Measurements from ENCODE around the gene CRYL1. TPM values are rescaled to one million over a fixed set of nuclear protein-coding genes. Genes with fewer than 3 reads are reported as not detected.

CRYL1 gene
- total RNA-seq, 1 experiment from 2014 or later: 13.5 TPM

DNA sequence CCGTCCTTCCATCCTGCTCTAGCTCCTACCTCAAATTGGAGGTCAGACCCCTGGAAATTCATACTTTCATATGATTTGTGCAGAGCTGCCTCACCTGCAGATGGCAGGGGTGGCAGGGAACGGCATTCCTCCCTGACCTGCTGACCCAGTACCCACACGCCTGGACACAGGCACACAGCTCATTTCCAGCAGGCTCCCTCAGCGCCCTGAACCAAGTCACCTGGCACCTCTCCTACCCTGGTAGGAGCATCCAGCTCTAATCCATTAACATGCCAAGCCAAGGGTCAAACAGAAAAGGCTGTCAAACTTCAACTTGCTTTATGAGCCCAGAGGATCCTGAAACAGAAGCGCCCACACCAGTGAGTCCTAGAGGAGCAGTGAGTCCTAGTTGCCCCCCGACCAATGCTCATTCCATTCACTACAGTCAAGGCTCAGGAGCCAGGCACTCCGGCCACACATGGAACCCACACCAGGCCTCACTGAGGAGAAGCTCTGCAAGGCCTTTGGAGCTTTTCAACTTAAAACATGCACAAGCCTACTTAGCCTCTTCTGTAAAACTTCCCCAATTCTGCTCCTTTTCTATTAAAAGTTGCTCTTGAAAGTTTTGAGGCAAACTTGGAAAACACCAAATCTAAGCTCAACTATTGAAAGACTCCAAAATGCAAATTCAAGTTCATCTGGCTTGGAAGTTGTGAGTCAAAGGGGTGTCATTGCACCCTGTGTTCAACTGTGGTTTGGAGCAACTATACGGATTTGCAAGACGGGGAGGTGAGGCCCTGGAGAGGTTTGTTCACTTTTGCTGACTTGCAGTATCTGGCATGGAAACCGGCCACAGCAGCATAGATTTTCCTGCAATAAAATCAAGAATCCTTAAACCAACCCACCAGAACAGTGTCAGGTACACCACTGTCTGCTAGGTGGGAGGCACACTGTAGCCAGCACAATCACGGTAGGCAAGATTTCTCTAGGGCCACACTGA is 96.7 kb downstream of the CRYL1 start:
- no peak for DNase-seq (ENCODE audit: low read depth)

DNA sequence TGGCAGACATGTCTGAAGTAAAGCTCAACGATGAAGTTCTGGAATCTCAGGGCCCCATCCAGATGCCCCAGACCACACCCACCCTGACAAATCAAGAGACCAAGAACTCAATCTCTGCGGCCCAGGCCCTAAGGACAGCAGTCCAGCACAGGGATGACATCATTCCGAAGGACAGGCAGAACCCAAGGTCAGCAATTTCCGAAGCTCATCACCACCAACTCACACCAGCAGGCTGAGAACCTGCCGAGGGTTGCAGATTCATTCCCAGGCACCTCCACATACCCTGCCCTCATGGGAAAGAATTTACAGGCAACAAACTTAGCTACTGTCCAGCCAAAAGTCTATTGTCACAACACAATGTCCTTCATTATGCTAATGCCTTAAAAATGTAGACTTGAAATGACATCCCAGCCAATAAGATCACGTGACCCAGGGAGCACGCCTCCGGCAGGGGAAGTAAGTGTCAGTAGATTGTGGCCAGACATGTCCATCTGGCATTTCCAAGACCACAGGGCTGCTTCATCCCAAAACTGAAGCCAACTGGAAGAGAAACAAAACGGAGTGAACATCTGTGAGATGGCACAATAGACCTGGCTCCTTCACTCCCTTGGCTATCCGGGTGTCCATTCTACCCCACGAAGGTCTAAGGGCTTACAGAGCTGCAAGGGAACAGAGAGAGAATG is 98.8 kb downstream of the CRYL1 start:
- DNase-seq (ENCODE audit: low read depth): no peak

- DNase-seq (ENCODE audit: low read depth): no peak
Observed at GRCh38 chr13:20425819-20426219, 99.8 kb downstream of the CRYL1 start.

- no peak for DNase-seq (ENCODE audit: low read depth)
Observed at GRCh38 chr13:20424949-20425348, 100.7 kb downstream of the CRYL1 start.

- no peak for DNase-seq (ENCODE audit: low read depth)
Observed at GRCh38 chr13:20424559-20424852, 101.2 kb downstream of the CRYL1 start.

DNA sequence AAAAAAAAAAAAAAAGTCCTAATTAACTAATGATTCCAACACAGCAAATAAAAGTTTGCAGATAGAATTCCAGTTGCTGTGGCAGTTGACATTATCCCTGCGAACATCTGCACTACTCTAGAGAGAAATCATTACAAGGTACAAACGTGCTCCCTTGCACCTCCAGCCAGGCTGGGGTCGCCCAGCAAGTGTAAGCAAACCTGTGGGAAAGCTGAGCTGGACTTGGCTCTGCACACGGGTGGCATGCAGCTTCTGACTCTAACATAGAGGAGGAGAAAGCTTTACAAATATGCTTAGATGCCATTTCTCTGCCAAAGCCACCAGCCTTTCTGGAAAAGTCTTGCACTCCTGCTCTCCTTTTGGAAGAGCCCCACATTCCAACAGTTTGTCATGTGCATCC is 103.3 kb downstream of the CRYL1 start:
- no peak for DNase-seq (ENCODE audit: low read depth)

GRCh38 chr13:20420938-20421337 is 104.7 kb downstream of the CRYL1 start:
- DNase-seq (ENCODE audit: low read depth): no peak

- no peak for DNase-seq (ENCODE audit: low read depth)
Observed at GRCh38 chr13:20418953-20419352, 106.7 kb downstream of the CRYL1 start.

GRCh38 chr13:20416223-20416745 is 109.4 kb downstream of the CRYL1 start:
- DNase-seq (ENCODE audit: low read depth): no peak

DNA sequence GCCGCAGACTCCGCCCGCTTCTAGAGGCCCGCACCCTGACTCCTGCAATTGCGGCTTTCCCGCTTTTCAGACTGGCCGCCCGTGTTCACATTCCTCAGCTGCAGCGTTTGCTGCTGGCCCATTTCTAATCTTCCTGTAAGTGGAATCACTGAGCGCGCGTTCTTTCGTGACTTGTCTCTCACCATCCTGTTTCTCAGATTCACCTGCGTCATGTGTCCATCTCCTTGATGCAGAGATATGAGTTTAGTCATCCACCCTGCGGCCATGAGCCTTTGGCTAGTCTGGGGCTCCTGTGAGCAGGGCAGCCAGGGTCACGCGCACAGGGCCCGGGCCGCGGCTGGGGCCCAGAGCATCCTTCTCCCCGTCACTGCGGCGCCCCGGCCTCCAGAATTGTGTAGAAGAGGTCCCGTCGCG is 110.0 kb downstream of the CRYL1 start:
- DNase-seq (ENCODE audit: low read depth): no peak

DNA sequence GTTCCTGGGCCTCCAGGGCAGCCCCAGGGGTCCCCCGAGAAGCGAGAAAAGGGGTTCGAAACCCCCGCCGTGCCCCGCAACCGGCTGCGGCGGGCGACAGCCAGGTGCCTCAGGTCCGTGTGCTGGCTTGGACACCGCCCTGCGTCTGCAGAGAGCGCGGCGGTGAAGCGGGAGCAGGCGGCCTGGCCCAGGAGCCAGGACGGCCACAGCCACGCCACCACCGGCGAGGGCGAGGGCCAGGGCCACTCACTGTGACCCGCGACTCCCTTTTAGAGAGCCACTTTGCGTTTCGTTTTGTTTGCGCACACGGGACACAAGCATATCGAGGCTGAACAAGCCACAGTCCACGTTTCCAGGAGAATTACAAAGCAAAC is 110.4 kb downstream of the CRYL1 start:
- no peak for DNase-seq (ENCODE audit: low read depth)

DNA sequence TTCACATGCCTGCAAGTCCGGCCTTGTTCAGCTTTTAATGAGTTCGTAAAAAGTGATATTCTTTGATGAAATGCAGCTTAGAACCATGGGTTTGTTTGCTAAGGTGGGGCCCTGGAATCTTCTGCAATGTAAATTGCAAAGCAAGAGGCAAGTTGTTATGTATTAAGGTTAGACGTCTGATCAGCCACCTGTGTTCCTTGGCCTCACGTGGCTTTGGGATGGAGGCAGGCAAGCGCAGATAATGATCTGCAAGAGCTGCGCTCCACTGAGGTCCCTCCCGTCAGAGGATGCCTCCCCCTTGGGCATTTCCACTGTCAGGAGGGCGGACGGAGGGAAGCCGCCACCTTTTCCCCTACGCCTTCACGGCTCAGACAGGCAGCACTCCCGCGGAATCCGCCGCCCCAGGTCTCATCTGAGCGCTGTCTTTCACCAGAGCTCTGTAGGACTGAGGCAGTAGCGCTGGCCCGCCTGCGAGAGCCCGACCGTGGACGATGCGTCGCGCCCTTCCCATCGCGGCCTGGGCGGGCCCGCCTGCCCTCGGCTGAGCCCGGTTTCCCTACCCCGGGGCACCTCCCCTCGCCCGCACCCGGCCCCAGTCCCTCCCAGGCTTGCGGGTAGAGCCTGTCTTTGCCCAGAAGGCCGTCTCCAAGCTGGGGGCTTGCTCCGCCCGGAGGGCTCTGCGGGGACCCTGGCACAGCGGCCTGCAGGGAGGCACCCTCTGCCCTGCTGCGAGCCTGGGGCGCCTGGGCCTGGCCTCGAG is 110.9 kb downstream of the CRYL1 start:
- no peak for DNase-seq (ENCODE audit: low read depth)

DNA sequence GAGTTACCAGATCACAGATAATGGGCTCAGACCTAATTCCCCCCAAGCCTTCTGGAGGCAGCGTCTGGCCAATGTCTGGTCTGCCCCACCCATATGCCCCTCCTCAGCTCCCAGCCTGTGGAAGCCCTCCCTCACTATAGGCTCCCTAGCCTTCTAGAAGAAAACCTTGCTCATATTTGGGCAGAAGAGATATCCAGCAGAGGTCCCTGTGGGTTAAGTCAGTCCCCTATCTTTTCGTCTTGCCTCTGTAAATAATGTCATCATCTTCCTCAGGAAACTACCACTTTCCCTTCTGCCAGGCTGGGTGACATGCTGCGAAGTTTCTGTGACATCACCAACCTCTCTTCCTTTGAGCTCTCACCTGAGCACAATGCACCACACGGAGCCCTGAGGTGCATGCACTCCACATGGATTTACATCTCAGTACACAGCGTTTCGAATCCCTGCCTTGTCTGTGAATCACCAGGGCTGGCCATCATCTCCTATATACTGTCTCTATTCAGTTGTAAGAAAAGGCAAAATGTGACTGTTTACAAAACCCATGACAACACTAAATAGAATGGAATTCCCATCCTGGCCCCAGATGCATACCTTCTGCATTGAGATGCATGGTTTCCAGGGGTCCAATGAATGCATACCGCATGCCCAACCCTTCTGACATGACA is 112.8 kb downstream of the CRYL1 start:
- no peak for DNase-seq (ENCODE audit: low read depth)

DNA sequence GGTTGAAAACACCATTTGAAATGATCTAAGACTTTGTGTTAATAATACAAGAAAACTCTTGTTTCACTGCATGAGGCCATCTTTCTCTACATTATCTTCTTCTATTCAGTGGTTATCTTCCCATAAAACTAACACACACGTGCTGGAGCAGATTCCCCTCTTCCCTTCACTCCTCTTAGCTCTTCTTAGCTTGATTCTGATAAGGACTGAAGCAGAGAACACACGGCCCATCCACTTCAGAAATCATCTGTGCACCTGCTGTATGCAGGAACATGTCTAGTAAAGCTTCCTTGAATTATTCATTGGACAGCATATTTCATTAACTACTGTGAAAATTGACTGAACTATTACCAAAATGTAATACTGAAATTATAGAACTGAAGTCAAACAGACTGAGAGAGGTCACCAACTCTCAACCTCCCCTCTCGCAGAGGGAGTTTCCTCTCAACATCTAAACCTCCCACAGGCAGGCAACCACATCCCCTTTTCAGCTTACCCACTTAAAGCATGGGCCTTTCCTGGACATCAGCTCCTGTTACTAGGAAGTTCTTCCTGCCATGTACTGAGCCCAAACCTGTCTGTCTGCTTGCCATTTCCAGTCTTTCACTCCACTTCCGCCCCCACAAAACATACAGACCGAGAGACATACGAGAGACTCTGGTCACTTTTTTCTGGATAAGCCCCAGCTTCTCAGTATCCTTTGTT is 113.9 kb downstream of the CRYL1 start:
- DNase-seq (ENCODE audit: low read depth): no peak

- no peak for DNase-seq (ENCODE audit: low read depth)
Observed at GRCh38 chr13:20410726-20411125, 114.9 kb downstream of the CRYL1 start.

DNA sequence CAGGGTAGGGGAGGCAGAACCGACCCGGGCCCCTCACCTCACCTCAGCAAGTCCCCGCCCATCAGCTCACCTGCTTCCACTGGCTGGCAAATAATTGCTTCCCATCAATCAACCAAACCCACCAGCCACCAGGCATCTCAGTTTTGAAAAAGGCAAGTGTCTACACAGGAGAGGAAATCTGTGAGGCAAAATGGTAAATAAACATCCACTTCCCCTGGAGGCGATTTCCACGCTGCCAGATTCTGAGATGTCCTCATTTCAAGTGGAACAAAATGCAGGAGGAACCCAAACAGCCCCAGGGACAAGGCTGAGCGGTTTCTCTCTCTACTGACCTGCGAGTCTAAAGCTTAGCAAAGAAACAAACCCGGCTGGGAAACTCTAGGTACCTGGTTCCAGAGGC is 117.5 kb downstream of the CRYL1 start:
- DNase-seq (ENCODE audit: low read depth): no peak

- DNase-seq (ENCODE audit: low read depth): no peak
Observed at GRCh38 chr13:20407759-20408158, 117.9 kb downstream of the CRYL1 start.

- no peak for DNase-seq (ENCODE audit: low read depth)
Observed at GRCh38 chr13:20405691-20406090, 120.0 kb downstream of the CRYL1 start.

DNA sequence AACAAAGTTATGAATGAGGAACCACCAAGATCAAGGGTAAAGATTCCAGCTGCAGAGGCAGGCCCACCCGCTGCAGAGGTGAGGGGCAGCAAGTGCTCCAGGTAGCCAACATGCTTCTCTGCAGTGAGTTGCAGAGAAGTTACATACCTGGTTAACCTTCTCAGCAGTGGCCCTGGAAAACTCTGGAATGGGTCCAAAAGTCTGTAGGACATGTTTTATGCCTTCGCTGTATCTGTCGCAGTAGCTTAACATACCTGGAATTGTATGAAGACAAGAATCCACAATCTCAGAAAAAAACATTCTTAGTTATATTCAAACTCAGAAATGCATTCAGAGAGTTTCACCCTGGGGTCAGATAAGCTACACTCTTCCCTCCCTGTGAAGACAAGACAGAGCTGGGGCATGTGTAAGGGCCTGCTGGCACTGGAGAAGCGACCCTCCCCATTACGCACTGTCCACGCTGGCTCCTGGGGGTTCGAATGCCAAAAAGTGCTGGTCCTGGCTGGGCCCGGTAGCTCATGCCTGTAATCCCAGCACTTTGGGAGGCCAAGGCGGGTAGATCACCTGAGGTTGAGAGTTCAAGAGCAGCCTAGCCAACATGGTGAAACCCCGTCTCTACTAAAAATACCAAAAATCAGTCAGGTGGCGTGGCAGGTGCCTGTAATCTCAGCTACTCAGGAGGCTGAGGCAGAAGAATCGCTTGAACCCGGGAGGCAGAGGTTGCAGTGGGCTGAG is 121.0 kb downstream of the CRYL1 start:
- DNase-seq (ENCODE audit: low read depth): no peak

DNA sequence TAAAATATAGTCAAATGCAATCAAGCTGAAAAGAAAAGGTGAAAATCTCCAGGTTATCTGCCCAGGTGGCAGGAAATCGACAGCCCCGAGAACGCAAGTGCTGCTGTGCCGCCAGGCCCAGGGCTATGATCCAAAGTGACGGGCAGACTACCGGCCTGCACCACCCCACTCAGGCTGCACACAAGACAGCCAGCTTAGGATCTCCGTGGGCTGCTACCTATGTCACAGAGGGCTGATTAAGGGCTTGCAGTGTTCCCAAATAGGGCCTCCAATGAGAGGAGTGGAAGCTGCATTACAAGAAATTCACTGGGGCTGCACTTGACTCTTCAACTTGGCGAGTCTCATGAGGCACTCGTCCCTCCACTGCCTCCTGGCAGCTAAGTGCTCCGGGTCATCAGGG is 121.8 kb downstream of the CRYL1 start:
- DNase-seq (ENCODE audit: low read depth): no peak

Measured in HT1080 (cell line).